ENCODE measurements around the gene PER1. TPM values are rescaled to one million over a fixed set of nuclear protein-coding genes. Genes with fewer than 3 reads are reported as not detected.
A peak's percentile ranks its signal among the peaks of the same experiment; 100 is the strongest.
"Not testable (repeated sequence)": the region's sequence is repeated elsewhere in the genome, so short reads cannot be mapped to it uniquely, and the experiment has no call there.

PER1 gene
- polyA plus RNA-seq, 3 donors, result 14.5 to 21.8 (median 21.2) TPM

- no peak for DNase-seq (ENCODE audit: low read depth in 3 of 3, low spot score in 2 of 3)
Observed at GRCh38 chr17:8122422-8122923, 29.7 kb downstream of the PER1 start.

GRCh38 chr17:8121681-8122421 is 30.4 kb downstream of the PER1 start:
- no peak for DNase-seq (ENCODE audit: low read depth in 3 of 3, low spot score in 2 of 3)

GRCh38 chr17:8121407-8121680 is 30.9 kb downstream of the PER1 start:
- DNase-seq (ENCODE audit: low read depth in 3 of 3, low spot score in 2 of 3), result no peak

GRCh38 chr17:8120520-8121406 is 31.4 kb downstream of the PER1 start:
- DNase-seq (ENCODE audit: low read depth in 3 of 3, low spot score in 2 of 3), result no peak

GRCh38 chr17:8119581-8120519 is 32.4 kb downstream of the PER1 start:
- DNase-seq (ENCODE audit: low read depth in 3 of 3, low spot score in 2 of 3), result peak in 2 of 3 donors; percentile 90 to 91

GRCh38 chr17:8118769-8119580 is 33.2 kb downstream of the PER1 start:
- DNase-seq (ENCODE audit: low read depth in 3 of 3, low spot score in 2 of 3), result peak in 1 of 3 donors; percentile 76

- no peak for DNase-seq (ENCODE audit: low read depth in 3 of 3, low spot score in 2 of 3)
Observed at GRCh38 chr17:8117980-8118768, 34.0 kb downstream of the PER1 start, which contains the start of gene ALOXE3. TSS of gene ALOXE3 (minus strand) at chr17:8118514. CDS start at chr17:8117990, 524 bp downstream.

- no peak for DNase-seq (ENCODE audit: low read depth in 3 of 3, low spot score in 2 of 3)
Observed at GRCh38 chr17:8117367-8117979, 34.7 kb downstream of the PER1 start.

- DNase-seq (ENCODE audit: low read depth in 3 of 3, low spot score in 2 of 3), result no peak
Observed at GRCh38 chr17:8116776-8117175, 35.4 kb downstream of the PER1 start.

GRCh38 chr17:8110907-8111306 is 41.3 kb downstream of the PER1 start:
- no peak for DNase-seq (ENCODE audit: low read depth in 3 of 3, low spot score in 2 of 3)

GRCh38 chr17:8110456-8110804 is 41.8 kb downstream of the PER1 start:
- DNase-seq (ENCODE audit: low read depth in 3 of 3, low spot score in 2 of 3), result no peak

GRCh38 chr17:8109661-8110455 is 42.3 kb downstream of the PER1 start:
- no peak for DNase-seq (ENCODE audit: low read depth in 3 of 3, low spot score in 2 of 3)

- DNase-seq (ENCODE audit: low read depth in 3 of 3, low spot score in 2 of 3), result no peak
Observed at GRCh38 chr17:8108972-8109660, 43.1 kb downstream of the PER1 start.

GRCh38 chr17:8106980-8107379 is 45.2 kb downstream of the PER1 start:
- not testable (repeated sequence) for DNase-seq (ENCODE audit: low read depth in 3 of 3, low spot score in 2 of 3)

- DNase-seq (ENCODE audit: low read depth in 3 of 3, low spot score in 2 of 3), result no peak
Observed at GRCh38 chr17:8105957-8106398, 46.2 kb downstream of the PER1 start.

GRCh38 chr17:8104911-8105310 is 47.3 kb downstream of the PER1 start:
- no peak for DNase-seq (ENCODE audit: low read depth in 3 of 3, low spot score in 2 of 3)

GRCh38 chr17:8103549-8103948 is 48.7 kb downstream of the PER1 start:
- DNase-seq (ENCODE audit: low read depth in 3 of 3, low spot score in 2 of 3), result no peak
